ENCODE data around the gene ACSL6.

ACSL6 gene

GRCh38 chr5:132046880-132047299 is 35.4 kb upstream of the ACSL6 start:
- FAIRE-seq = no peak

GRCh38 chr5:132044207-132044606 is 32.7 kb upstream of the ACSL6 start:
- FAIRE-seq = no peak

- FAIRE-seq = no peak
Measured at GRCh38 chr5:132037353-132037752, 25.9 kb upstream of the ACSL6 start.

GRCh38 chr5:132033122-132033521 is 21.7 kb upstream of the ACSL6 start:
- FAIRE-seq = no peak

GRCh38 chr5:132032196-132032595 is 20.7 kb upstream of the ACSL6 start:
- no peak for FAIRE-seq

- FAIRE-seq = no peak
Measured at GRCh38 chr5:132030610-132031009, 19.2 kb upstream of the ACSL6 start.

- FAIRE-seq = no peak
Measured at GRCh38 chr5:132029609-132030330, 18.3 kb upstream of the ACSL6 start.

- no peak for FAIRE-seq
Measured at GRCh38 chr5:132027027-132027426, 15.6 kb upstream of the ACSL6 start.

- no peak for FAIRE-seq
Measured at GRCh38 chr5:132026516-132027008, 15.1 kb upstream of the ACSL6 start.

GRCh38 chr5:132025403-132025971 is 14.0 kb upstream of the ACSL6 start:
- FAIRE-seq = no peak

GRCh38 chr5:132024789-132025402 is 13.4 kb upstream of the ACSL6 start:
- FAIRE-seq = no peak

- no peak for FAIRE-seq
Measured at GRCh38 chr5:132024117-132024435, 12.6 kb upstream of the ACSL6 start.

GRCh38 chr5:132023258-132024116 is 12.0 kb upstream of the ACSL6 start:
- no peak for FAIRE-seq

GRCh38 chr5:132022737-132023136 is 11.3 kb upstream of the ACSL6 start:
- FAIRE-seq = no peak

GRCh38 chr5:132021654-132022053 is 10.2 kb upstream of the ACSL6 start:
- FAIRE-seq = peak; percentile 37

- FAIRE-seq = no peak
Measured at GRCh38 chr5:132020568-132021339, 9.3 kb upstream of the ACSL6 start.

- FAIRE-seq = no peak
Measured at GRCh38 chr5:132019857-132020555, 8.5 kb upstream of the ACSL6 start.

GRCh38 chr5:132019337-132019736 is 7.9 kb upstream of the ACSL6 start:
- no peak for FAIRE-seq

- no peak for FAIRE-seq
Measured at GRCh38 chr5:132017738-132018625, 6.5 kb upstream of the ACSL6 start.

GRCh38 chr5:132017316-132017715 is 5.9 kb upstream of the ACSL6 start:
- FAIRE-seq = no peak

- no peak for FAIRE-seq
Measured at GRCh38 chr5:132016721-132017250, 5.3 kb upstream of the ACSL6 start.

Data from G401.6 (cell line).